ENCODE results near the gene HDAC4.

GRCh38 chr2:239424337-239425045 lies 23.7 kb upstream of the HDAC4 start:
- TF ChIP-seq EZH2 (IDR thresholded peaks at IDR 0.05; ENCODE audit: low read length) (no peak), CTCF (optimal IDR thresholded peaks at IDR 0.05 in 1 of 3, IDR thresholded peaks at IDR 0.05 in 1 of 3, conservative IDR thresholded peaks at IDR 0.05 in 1 of 3; ENCODE audit: extremely low read depth in 1 of 3, insufficient read depth in 2 of 3, low read length in 3 of 3) (no peak)
